ENCODE results near the gene AFG3L2. TPM values are rescaled to one million over a fixed set of nuclear protein-coding genes. Genes with fewer than 3 reads are reported as not detected.

Gene AFG3L2
- total RNA-seq, 1 donor from 2014 or later = 47.7 TPM

DNA sequence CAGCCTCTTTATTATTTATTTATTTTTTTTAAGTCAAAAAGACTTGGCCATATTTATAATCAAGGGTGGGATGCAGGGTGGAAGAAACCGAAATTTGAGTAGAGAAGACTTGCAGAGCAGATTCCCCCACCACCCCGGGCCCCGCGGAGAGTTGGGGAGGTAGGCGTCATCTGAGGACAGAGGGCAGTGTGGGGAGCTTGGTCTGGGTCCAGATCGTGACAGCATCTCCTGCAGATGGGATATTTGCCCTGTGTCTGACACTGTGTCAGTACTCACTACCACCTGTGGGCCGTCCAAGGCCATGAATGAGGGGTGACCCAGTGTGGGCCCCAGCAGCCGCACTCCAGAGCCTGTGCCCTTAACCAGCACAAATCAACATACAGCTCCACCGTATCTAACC, 20.2 kb upstream of the AFG3L2 start:
- no peaks in the 10 kb centered on the region for H3K9me3 Mint-ChIP-seq
- TF ChIP-seq CTCF (IDR thresholded peaks at IDR 0.05; ENCODE audit: unreplicated experiment) = no peak
- peaks cover 15% of the 10 kb centered on the region for H3K27me3 Mint-ChIP-seq (ENCODE audit: low read depth)
- DNase-seq (ENCODE audit: low spot score in 2 of 2, unreplicated experiment in 2 of 2) = no peak
- no peaks in the 10 kb centered on the region for H3K4me1 Mint-ChIP-seq
- no peak overlapping the region for H3K27ac Mint-ChIP-seq
- no peaks in the 10 kb centered on the region for H3K36me3 Mint-ChIP-seq
- H3K4me3 Mint-ChIP-seq = no peak overlapping the region

DNA sequence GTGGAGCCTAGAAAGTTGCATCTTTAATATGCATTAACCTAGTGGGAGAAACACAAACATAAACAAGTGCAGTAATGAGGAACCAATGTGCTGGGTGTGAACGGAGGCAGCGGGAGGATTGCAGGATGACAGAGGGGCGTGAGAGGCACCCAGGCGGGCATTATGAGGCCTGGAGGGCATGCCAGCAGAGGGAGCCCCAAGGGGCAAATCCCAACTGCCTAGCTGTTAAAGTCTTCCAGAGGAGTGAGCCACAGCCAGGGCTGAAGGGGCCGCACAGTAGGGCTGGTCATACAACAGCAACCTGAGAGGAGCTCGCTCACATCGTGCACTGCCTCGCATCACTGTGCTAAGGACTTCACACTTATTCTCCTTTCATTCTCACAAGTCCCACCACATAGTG, 17.4 kb upstream of the AFG3L2 start:
- Mint-ChIP-seq H3K9me3 (no peaks in the 10 kb centered on the region), H3K27ac (no peak overlapping the region), H3K36me3 (no peaks in the 10 kb centered on the region), H3K4me3 (no peak overlapping the region), H3K4me1 (no peaks in the 10 kb centered on the region), H3K27me3 (ENCODE audit: low read depth) (peaks cover 12% of the 10 kb centered on the region)
- TF ChIP-seq CTCF (IDR thresholded peaks at IDR 0.05; ENCODE audit: unreplicated experiment) = no peak
- no peak for DNase-seq (ENCODE audit: low spot score in 2 of 2, unreplicated experiment in 2 of 2)

DNA sequence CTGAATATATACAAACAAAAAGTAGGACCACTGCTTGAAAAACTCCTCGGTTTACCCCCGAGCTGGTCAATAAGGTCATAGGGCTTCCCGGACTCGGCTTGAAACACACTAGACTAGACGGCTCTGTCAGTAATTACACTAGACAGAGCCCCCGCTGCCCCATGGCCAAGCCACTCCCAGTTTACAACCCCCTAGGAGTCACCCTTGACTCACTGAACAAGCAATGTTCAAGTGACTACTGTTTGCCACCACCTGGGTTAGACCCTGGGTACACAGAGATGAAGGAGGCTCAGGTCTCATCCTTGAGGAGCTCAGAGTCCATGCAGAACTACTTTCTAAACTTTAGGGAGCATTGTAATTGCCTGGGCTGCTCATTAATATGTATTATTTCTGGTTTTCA, 17.0 kb upstream of the AFG3L2 start:
- TF ChIP-seq CTCF (IDR thresholded peaks at IDR 0.05; ENCODE audit: unreplicated experiment) = no peak
- Mint-ChIP-seq H3K27me3 (ENCODE audit: low read depth) (peaks cover 12% of the 10 kb centered on the region), H3K36me3 (no peaks in the 10 kb centered on the region), H3K27ac (no peak overlapping the region), H3K4me1 (no peaks in the 10 kb centered on the region), H3K4me3 (no peak overlapping the region), H3K9me3 (no peaks in the 10 kb centered on the region)
- DNase-seq (ENCODE audit: low spot score in 2 of 2, unreplicated experiment in 2 of 2) = no peak

DNA sequence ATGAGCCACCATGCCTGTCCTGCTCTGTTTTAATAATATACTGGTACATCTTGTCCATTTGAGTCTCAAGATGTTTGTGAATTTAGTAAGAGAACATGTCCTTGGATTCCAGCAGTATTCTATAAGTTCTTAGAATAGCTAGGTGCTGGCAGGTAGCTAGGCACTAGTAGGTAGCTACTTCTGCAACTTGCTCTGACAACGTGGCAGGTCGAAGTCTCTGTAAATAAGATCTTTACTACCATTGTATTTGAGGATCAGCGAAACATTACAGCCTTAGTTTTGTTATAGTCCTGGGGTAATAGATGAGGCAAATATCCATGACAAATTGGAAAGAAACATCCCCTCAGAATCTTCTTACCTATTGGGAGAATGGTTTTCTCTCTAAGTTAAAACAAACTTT, 16.5 kb upstream of the AFG3L2 start:
- Mint-ChIP-seq H3K4me3 (no peak overlapping the region), H3K27ac (no peak overlapping the region), H3K9me3 (no peaks in the 10 kb centered on the region), H3K36me3 (no peaks in the 10 kb centered on the region), H3K27me3 (ENCODE audit: low read depth) (peaks cover 12% of the 10 kb centered on the region), H3K4me1 (no peaks in the 10 kb centered on the region)
- DNase-seq (ENCODE audit: low spot score in 2 of 2, unreplicated experiment in 2 of 2) = no peak
- TF ChIP-seq CTCF (IDR thresholded peaks at IDR 0.05; ENCODE audit: unreplicated experiment) = no peak

DNA sequence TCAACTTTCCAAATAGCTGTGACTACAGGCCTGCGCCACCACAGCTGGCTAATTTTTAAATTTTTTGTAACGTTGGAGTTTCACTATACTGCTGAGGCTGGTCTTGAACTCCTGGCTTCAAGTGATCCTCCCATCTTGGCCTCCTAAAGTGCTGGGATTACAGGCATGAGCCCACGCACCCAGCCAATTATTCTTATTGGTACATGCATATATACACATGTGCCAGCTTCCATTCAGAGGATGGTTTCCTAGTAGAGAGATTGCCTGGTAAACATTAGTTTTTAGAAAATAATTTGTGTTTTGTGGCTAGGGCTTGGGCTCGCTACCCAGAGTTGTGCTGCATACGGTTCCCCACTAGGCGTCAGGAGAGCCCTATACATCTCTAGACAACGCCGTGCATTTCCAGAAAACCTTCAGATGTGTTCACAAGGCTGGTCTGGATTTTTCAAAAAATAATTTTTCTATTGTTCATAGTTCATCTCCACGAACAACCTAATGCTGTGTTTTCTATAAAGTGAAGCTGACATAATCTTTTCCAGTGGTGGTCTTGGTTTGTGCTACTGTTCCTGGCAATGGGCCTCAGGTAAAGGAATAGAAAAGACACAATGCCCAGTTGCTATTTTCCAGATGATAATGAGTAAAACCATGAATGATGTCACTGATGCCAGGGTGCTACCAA, 14.6 kb upstream of the AFG3L2 start:
- Mint-ChIP-seq H3K4me3 (no peak overlapping the region), H3K36me3 (no peaks in the 10 kb centered on the region), H3K4me1 (no peaks in the 10 kb centered on the region), H3K27me3 (ENCODE audit: low read depth) (peaks cover 12% of the 10 kb centered on the region), H3K27ac (no peak overlapping the region), H3K9me3 (no peaks in the 10 kb centered on the region)
- peak; percentile 53 for TF ChIP-seq CTCF (IDR thresholded peaks at IDR 0.05; ENCODE audit: unreplicated experiment)
- DNase-seq (ENCODE audit: low spot score in 2 of 2, unreplicated experiment in 2 of 2) = peak in 1 of 2 experiments; percentile 61

DNA sequence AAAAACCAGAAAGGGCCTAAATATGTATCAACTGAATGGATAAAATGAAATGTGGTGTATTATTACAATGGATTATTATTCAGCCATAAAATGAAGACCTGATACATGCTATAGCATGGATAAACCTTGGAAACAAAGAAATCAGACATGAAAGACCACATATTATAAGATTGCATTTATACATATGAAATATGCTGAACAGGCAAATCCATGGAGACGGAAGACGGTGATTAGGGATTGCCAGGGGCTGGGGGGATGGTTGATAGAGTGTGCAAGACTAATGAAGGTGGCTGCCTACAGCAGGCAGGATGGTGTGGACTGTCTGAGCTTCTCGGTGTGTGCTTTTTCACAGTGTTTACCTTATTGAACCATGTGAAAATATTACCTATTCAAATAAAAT, 11.4 kb upstream of the AFG3L2 start:
- no peak overlapping the region for H3K4me3 Mint-ChIP-seq
- no peak for DNase-seq (ENCODE audit: low spot score in 2 of 2, unreplicated experiment in 2 of 2)
- H3K27me3 Mint-ChIP-seq (ENCODE audit: low read depth) = peaks cover 4% of the 10 kb centered on the region
- TF ChIP-seq CTCF (IDR thresholded peaks at IDR 0.05; ENCODE audit: unreplicated experiment) = no peak
- H3K36me3 Mint-ChIP-seq = no peaks in the 10 kb centered on the region
- H3K4me1 Mint-ChIP-seq = no peaks in the 10 kb centered on the region
- H3K9me3 Mint-ChIP-seq = no peaks in the 10 kb centered on the region
- H3K27ac Mint-ChIP-seq = no peak overlapping the region
